Measurements from ENCODE around the gene PDE11A. TPM values are rescaled to one million over a fixed set of nuclear protein-coding genes. Genes with fewer than 3 reads are reported as not detected.

Gene PDE11A
- polyA plus RNA-seq, 1 donor = 1.5 TPM

GRCh38 chr2:177603181-177603580, 469.4 kb downstream of the PDE11A start:
- Histone ChIP-seq H3K4me1 (ENCODE audit: control insufficient read depth, insufficient read depth, low read length) (peaks cover 19% of the 10 kb centered on the region), H3K27ac (ENCODE audit: low read length) (no peak overlapping the region), H3K9me3 (ENCODE audit: control insufficient read depth, low read depth, low read length) (no peaks in the 10 kb centered on the region), H3K36me3 (ENCODE audit: control insufficient read depth, insufficient read depth, low read length) (no peaks in the 10 kb centered on the region), H3K27me3 (ENCODE audit: control insufficient read depth, insufficient read depth, low read length) (no peaks in the 10 kb centered on the region), H3K4me3 (ENCODE audit: low read length) (no peak overlapping the region)
- 75% methylated on average over 2 of the region's 5 CpGs for WGBS (ENCODE audit: insufficient coverage, low lambda C conversion rate)
- DNase-seq = no peak

GRCh38 chr2:177602611-177603164, 469.9 kb downstream of the PDE11A start:
- 40% methylated on average over 1 of the region's 2 CpGs for WGBS (ENCODE audit: insufficient coverage, low lambda C conversion rate)
- peaks cover 21% of the 10 kb centered on the region for H3K4me1 ChIP-seq (ENCODE audit: control insufficient read depth, insufficient read depth, low read length)
- H3K9me3 ChIP-seq (ENCODE audit: control insufficient read depth, low read depth, low read length) = no peaks in the 10 kb centered on the region
- H3K4me3 ChIP-seq (ENCODE audit: low read length) = no peak overlapping the region
- H3K27ac ChIP-seq (ENCODE audit: low read length) = no peak overlapping the region
- no peaks in the 10 kb centered on the region for H3K36me3 ChIP-seq (ENCODE audit: control insufficient read depth, insufficient read depth, low read length)
- no peaks in the 10 kb centered on the region for H3K27me3 ChIP-seq (ENCODE audit: control insufficient read depth, insufficient read depth, low read length)
- DNase-seq = peak in 1 of 2 donors; percentile 37

GRCh38 chr2:177600917-177601316, 471.7 kb downstream of the PDE11A start:
- peaks cover 21% of the 10 kb centered on the region for H3K4me1 ChIP-seq (ENCODE audit: control insufficient read depth, insufficient read depth, low read length)
- H3K9me3 ChIP-seq (ENCODE audit: control insufficient read depth, low read depth, low read length) = no peaks in the 10 kb centered on the region
- 50% methylated on average over 1 of the region's 2 CpGs for WGBS (ENCODE audit: insufficient coverage, low lambda C conversion rate)
- H3K27ac ChIP-seq (ENCODE audit: low read length) = no peak overlapping the region
- DNase-seq = no peak
- no peaks in the 10 kb centered on the region for H3K27me3 ChIP-seq (ENCODE audit: control insufficient read depth, insufficient read depth, low read length)
- no peaks in the 10 kb centered on the region for H3K36me3 ChIP-seq (ENCODE audit: control insufficient read depth, insufficient read depth, low read length)
- no peak overlapping the region for H3K4me3 ChIP-seq (ENCODE audit: low read length)

GRCh38 chr2:177599956-177600355, 472.6 kb downstream of the PDE11A start:
- Histone ChIP-seq H3K36me3 (ENCODE audit: control insufficient read depth, insufficient read depth, low read length) (no peaks in the 10 kb centered on the region), H3K4me1 (ENCODE audit: control insufficient read depth, insufficient read depth, low read length) (peaks cover 21% of the 10 kb centered on the region), H3K9me3 (ENCODE audit: control insufficient read depth, low read depth, low read length) (no peaks in the 10 kb centered on the region), H3K27ac (ENCODE audit: low read length) (no peak overlapping the region), H3K27me3 (ENCODE audit: control insufficient read depth, insufficient read depth, low read length) (no peaks in the 10 kb centered on the region), H3K4me3 (ENCODE audit: low read length) (no peak overlapping the region)
- no peak for DNase-seq
- 88% methylated on average over 2 of the region's 2 CpGs for WGBS (ENCODE audit: insufficient coverage, low lambda C conversion rate)

GRCh38 chr2:177599139-177599688, 473.4 kb downstream of the PDE11A start:
- Histone ChIP-seq H3K4me1 (ENCODE audit: control insufficient read depth, insufficient read depth, low read length) (peaks cover 21% of the 10 kb centered on the region), H3K36me3 (ENCODE audit: control insufficient read depth, insufficient read depth, low read length) (no peaks in the 10 kb centered on the region), H3K27me3 (ENCODE audit: control insufficient read depth, insufficient read depth, low read length) (no peaks in the 10 kb centered on the region), H3K4me3 (ENCODE audit: low read length) (no peak overlapping the region), H3K27ac (ENCODE audit: low read length) (no peak overlapping the region), H3K9me3 (ENCODE audit: control insufficient read depth, low read depth, low read length) (no peaks in the 10 kb centered on the region)
- WGBS (ENCODE audit: insufficient coverage, low lambda C conversion rate) = 20% methylated on average over 1 of the region's 3 CpGs
- DNase-seq = no peak

- Histone ChIP-seq H3K4me1 (ENCODE audit: control insufficient read depth, insufficient read depth, low read length) (peaks cover 21% of the 10 kb centered on the region), H3K27me3 (ENCODE audit: control insufficient read depth, insufficient read depth, low read length) (no peaks in the 10 kb centered on the region), H3K27ac (ENCODE audit: low read length) (no peak overlapping the region), H3K9me3 (ENCODE audit: control insufficient read depth, low read depth, low read length) (no peaks in the 10 kb centered on the region), H3K36me3 (ENCODE audit: control insufficient read depth, insufficient read depth, low read length) (no peaks in the 10 kb centered on the region), H3K4me3 (ENCODE audit: low read length) (no peak overlapping the region)
- peak in 1 of 2 donors; percentile 34 for DNase-seq
- WGBS (ENCODE audit: insufficient coverage, low lambda C conversion rate) = no CpG with 5 or more reads among the region's 4 CpGs
Measured at GRCh38 chr2:177598326-177599138, 474.0 kb downstream of the PDE11A start.

GRCh38 chr2:177597759-177598158, 474.8 kb downstream of the PDE11A start:
- Histone ChIP-seq H3K27me3 (ENCODE audit: control insufficient read depth, insufficient read depth, low read length) (no peaks in the 10 kb centered on the region), H3K36me3 (ENCODE audit: control insufficient read depth, insufficient read depth, low read length) (no peaks in the 10 kb centered on the region), H3K27ac (ENCODE audit: low read length) (no peak overlapping the region), H3K4me3 (ENCODE audit: low read length) (no peak overlapping the region), H3K4me1 (ENCODE audit: control insufficient read depth, insufficient read depth, low read length) (peaks cover 16% of the 10 kb centered on the region), H3K9me3 (ENCODE audit: control insufficient read depth, low read depth, low read length) (no peaks in the 10 kb centered on the region)
- WGBS (ENCODE audit: insufficient coverage, low lambda C conversion rate) = 0% methylated on average over 2 of the region's 6 CpGs
- no peak for DNase-seq

- Histone ChIP-seq H3K4me1 (ENCODE audit: control insufficient read depth, insufficient read depth, low read length) (peaks cover 8% of the 10 kb centered on the region), H3K9me3 (ENCODE audit: control insufficient read depth, low read depth, low read length) (no peaks in the 10 kb centered on the region), H3K27me3 (ENCODE audit: control insufficient read depth, insufficient read depth, low read length) (no peaks in the 10 kb centered on the region), H3K27ac (ENCODE audit: low read length) (no peak overlapping the region), H3K4me3 (ENCODE audit: low read length) (no peak overlapping the region), H3K36me3 (ENCODE audit: control insufficient read depth, insufficient read depth, low read length) (no peaks in the 10 kb centered on the region)
- no peak for DNase-seq
- WGBS (ENCODE audit: insufficient coverage, low lambda C conversion rate) = 100% methylated on average over 1 of the region's 1 CpG
Measured at GRCh38 chr2:177596866-177597265, 475.7 kb downstream of the PDE11A start.

GRCh38 chr2:177595126-177595845, 477.3 kb downstream of the PDE11A start:
- 100% methylated on average over 1 of the region's 4 CpGs for whole genome bisulfite sequencing (ENCODE audit: insufficient coverage, low lambda C conversion rate)
- Histone ChIP-seq H3K36me3 (ENCODE audit: control insufficient read depth, insufficient read depth, low read length) (no peaks in the 10 kb centered on the region), H3K27ac (ENCODE audit: low read length) (no peak overlapping the region), H3K27me3 (ENCODE audit: control insufficient read depth, insufficient read depth, low read length) (no peaks in the 10 kb centered on the region), H3K9me3 (ENCODE audit: control insufficient read depth, low read depth, low read length) (no peaks in the 10 kb centered on the region), H3K4me3 (ENCODE audit: low read length) (no peak overlapping the region), H3K4me1 (ENCODE audit: control insufficient read depth, insufficient read depth, low read length) (peaks cover 8% of the 10 kb centered on the region)
- DNase-seq = no peak

- no CpG with 5 or more reads among the region's 3 CpGs for WGBS (ENCODE audit: insufficient coverage, low lambda C conversion rate)
- no peak for DNase-seq
- H3K27me3 ChIP-seq (ENCODE audit: control insufficient read depth, insufficient read depth, low read length) = no peaks in the 10 kb centered on the region
- no peak overlapping the region for H3K27ac ChIP-seq (ENCODE audit: low read length)
- no peaks in the 10 kb centered on the region for H3K9me3 ChIP-seq (ENCODE audit: control insufficient read depth, low read depth, low read length)
- H3K4me1 ChIP-seq (ENCODE audit: control insufficient read depth, insufficient read depth, low read length) = peaks cover 2% of the 10 kb centered on the region
- no peak overlapping the region for H3K4me3 ChIP-seq (ENCODE audit: low read length)
- H3K36me3 ChIP-seq (ENCODE audit: control insufficient read depth, insufficient read depth, low read length) = no peaks in the 10 kb centered on the region
Measured at GRCh38 chr2:177593402-177593801, 479.2 kb downstream of the PDE11A start.

Data from large intestine (tissue), 3 donors.